C4-2B (cell line): ENCODE data around the gene HSD17B13.

Experiments used
- ZFX ChIP-seq: fragments of 450-650 bp; IDR thresholded peaks from 2 replicates; pipeline ENCODE4 v1.6.1; 2017
- TF ChIP-seq, protein P1 (sequence below): fragments of 450-650 bp; conservative IDR thresholded peaks from 2 replicates; pipeline ENCODE4 v1.5.1; 2017; ENCODE audit warnings: mild to moderate bottlenecking

DNA sequence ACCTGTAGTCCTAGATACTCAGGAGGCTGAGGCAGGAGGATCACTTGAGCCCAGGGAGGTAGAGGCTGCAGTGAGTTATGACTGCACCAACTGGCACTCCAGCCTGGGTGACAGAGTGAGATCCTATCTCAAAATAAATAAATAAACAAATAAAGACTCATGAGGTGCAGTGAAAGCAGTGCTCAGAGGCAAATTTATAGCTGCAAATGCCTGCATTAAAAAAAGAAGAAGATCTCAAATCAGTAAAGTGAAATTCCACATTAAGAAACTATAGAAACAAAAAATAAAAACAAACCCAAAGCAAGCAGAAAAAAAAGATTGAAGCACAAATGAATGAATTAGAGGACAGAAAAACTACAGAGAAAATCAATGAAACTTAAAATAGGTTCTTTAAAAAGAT lies 22.5 kb upstream of the HSD17B13 start:
- TF ChIP-seq, protein P1, sequence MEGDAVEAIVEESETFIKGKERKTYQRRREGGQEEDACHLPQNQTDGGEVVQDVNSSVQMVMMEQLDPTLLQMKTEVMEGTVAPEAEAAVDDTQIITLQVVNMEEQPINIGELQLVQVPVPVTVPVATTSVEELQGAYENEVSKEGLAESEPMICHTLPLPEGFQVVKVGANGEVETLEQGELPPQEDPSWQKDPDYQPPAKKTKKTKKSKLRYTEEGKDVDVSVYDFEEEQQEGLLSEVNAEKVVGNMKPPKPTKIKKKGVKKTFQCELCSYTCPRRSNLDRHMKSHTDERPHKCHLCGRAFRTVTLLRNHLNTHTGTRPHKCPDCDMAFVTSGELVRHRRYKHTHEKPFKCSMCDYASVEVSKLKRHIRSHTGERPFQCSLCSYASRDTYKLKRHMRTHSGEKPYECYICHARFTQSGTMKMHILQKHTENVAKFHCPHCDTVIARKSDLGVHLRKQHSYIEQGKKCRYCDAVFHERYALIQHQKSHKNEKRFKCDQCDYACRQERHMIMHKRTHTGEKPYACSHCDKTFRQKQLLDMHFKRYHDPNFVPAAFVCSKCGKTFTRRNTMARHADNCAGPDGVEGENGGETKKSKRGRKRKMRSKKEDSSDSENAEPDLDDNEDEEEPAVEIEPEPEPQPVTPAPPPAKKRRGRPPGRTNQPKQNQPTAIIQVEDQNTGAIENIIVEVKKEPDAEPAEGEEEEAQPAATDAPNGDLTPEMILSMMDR, result no peak
- TF ChIP-seq ZFX, result no peak
